GM12878 (cell line): ENCODE results near the gene CREB5. TPM values are rescaled to one million over a fixed set of nuclear protein-coding genes. Genes with fewer than 3 reads are reported as not detected.

Experiments
- ATAC-seq: fragments of 200-7000 bp; cut with Tn5 transposase; 3 replicates; pipeline ENCODE4 v1.9.1; 2020; ENCODE audit warnings: mild to moderate bottlenecking, moderate library complexity
- BruUV-seq: library from RNA; stranded (reverse); fragments of 400-500 nt; replicated peaks from 2 replicates; lab custom pipeline; 2021; lab: Mats Ljungman, UMichigan
- CTCF ChIA-PET: fragments of 300-600 bp; sonication (Branson Sonifier 250); formaldehyde crosslinking; extraction: SDS; loops from one replicate; lab custom pipeline; 2021; ENCODE audit warnings: inconsistent platforms; lab: Yijun Ruan, JAX
- POLR2A ChIA-PET: fragments of 350-600 bp; formaldehyde crosslinking; extraction: SDS; loops from one replicate; lab custom pipeline; 2021; ENCODE audit warnings: inconsistent platforms; lab: Charles Lee
- RAD21 ChIA-PET: fragments of 300-600 bp; sonication (Branson Sonifier 250); formaldehyde crosslinking; loops from one replicate; lab custom pipeline; 2023; ENCODE audit warnings: antibody characterized with exemption; ENCODE audit not compliant: unreplicated experiment; lab: Charles Lee
- SMC1A ChIA-PET: fragments of 300-600 bp; sonication (Branson Sonifier 250); formaldehyde crosslinking; loops from one replicate; lab custom pipeline; 2023; ENCODE audit not compliant: unreplicated experiment, uncharacterized antibody; lab: Charles Lee
- DNase-seq: peaks from one replicate; pipeline ENCODE4 v3.0.0-alpha.2; 2011; ENCODE audit warnings: low read depth, low spot score
- FAIRE-seq: peaks from 3 replicates; lab custom pipeline; 2011; peaks lifted over from hg19 to GRCh38; lab: Jason Lieb, UNC
- H2AFZ ChIP-seq: 2 replicates; pipeline ENCODE4 v1.6.0; 2011; ENCODE audit warnings: low read depth, low read length, control low read depth; ENCODE audit not compliant: control insufficient read depth
- H3K27ac ChIP-seq: 2 replicates; pipeline ENCODE4 v1.5.1; 2011; ENCODE audit warnings: control low read depth; ENCODE audit not compliant: control insufficient read depth, insufficient read depth
- H3K27me3 ChIP-seq, 2 experiments: replicated peaks in 1 of 2; 2 replicates each; pipeline versions ENCODE4 v1.6.0 to v1.6.1; 2011; ENCODE audit warnings: low read length in 1 of 2; ENCODE audit not compliant: control insufficient read depth in 2 of 2, insufficient read depth in 2 of 2
- H3K36me3 ChIP-seq, 2 experiments: 2 replicates each; pipeline ENCODE4 v1.5.1; 2011; ENCODE audit warnings: low read length in 1 of 2; ENCODE audit not compliant: control insufficient read depth in 2 of 2, insufficient read depth in 2 of 2
- H3K4me1 ChIP-seq: 2 replicates; pipeline ENCODE4 v1.6.1; 2011; ENCODE audit warnings: mild to moderate bottlenecking, low read length, moderate library complexity, mixed read lengths; ENCODE audit not compliant: control insufficient read depth, insufficient read depth
- H3K4me2 ChIP-seq: 2 replicates; pipeline ENCODE4 v1.6.0; 2011; ENCODE audit warnings: control low read depth; ENCODE audit not compliant: control insufficient read depth, insufficient read depth
- H3K4me3 ChIP-seq: fragments of 200-600 bp; sonication (generic); 2 replicates; pipeline ENCODE4 v1.5.1; 2016
- H3K79me2 ChIP-seq: 2 replicates; pipeline ENCODE4 v1.6.0; 2011; ENCODE audit warnings: low read length; ENCODE audit not compliant: control insufficient read depth, insufficient read depth
- H3K9ac ChIP-seq: 2 replicates; pipeline ENCODE4 v1.8.0; 2011; ENCODE audit warnings: low read length, control low read depth, mixed read lengths; ENCODE audit not compliant: control insufficient read depth, insufficient read depth
- H3K9me3 ChIP-seq: replicated peaks from 3 replicates; pipeline ENCODE4 v1.5.1; 2011; ENCODE audit warnings: mild to moderate bottlenecking, low read length; ENCODE audit not compliant: control insufficient read depth, insufficient read depth
- H4K20me1 ChIP-seq: 2 replicates; pipeline ENCODE4 v1.6.0; 2011; ENCODE audit not compliant: control insufficient read depth, insufficient read depth
- BRCA1 ChIP-seq: IDR thresholded peaks from 2 replicates; pipeline ENCODE4 v1.6.1; 2011; ENCODE audit warnings: low read depth, low read length, improper control_type of control experiment
- CBFB ChIP-seq: IDR thresholded peaks from 2 replicates; pipeline ENCODE4 v1.6.1; 2016; ENCODE audit warnings: antibody characterized with exemption, low read depth
- CHD2 ChIP-seq: IDR thresholded peaks from 2 replicates; pipeline ENCODE4 v1.6.1; 2011; ENCODE audit warnings: low read depth, low read length, improper control_type of control experiment, borderline replicate concordance
- IKZF1 ChIP-seq: fragments of 450-650 bp; conservative IDR thresholded peaks from 2 replicates; pipeline ENCODE4 v1.6.1; 2017; ENCODE audit warnings: antibody characterized with exemption, mild to moderate bottlenecking
- NR2C2 ChIP-seq: IDR thresholded peaks from 2 replicates; pipeline ENCODE4 v1.6.1; 2011; ENCODE audit warnings: borderline replicate concordance, low read depth; ENCODE audit not compliant: control insufficient read depth, insufficient read length
- SMC3 ChIP-seq: IDR thresholded peaks from 2 replicates; pipeline ENCODE4 v1.6.1; 2011; ENCODE audit warnings: low read length, improper control_type of control experiment, borderline replicate concordance
- SPI1 ChIP-seq: IDR thresholded peaks from 2 replicates; pipeline ENCODE4 v1.6.1; 2011; ENCODE audit warnings: low read depth, mild to moderate bottlenecking, low read length, moderate library complexity, borderline replicate concordance; ENCODE audit not compliant: insufficient read depth
- STAT3 ChIP-seq: IDR thresholded peaks from 2 replicates; pipeline ENCODE4 v1.6.1; 2011; ENCODE audit warnings: low read depth, low read length, improper control_type of control experiment
- WGBS: methylation state at CpG from one replicate; pipeline ENCODE4 v1.1.6; 2016; ENCODE audit warnings: low lambda C conversion rate; ENCODE audit not compliant: insufficient replicate concordance, insufficient coverage; ENCODE audit errors: missing lambda C conversion rate; 5-methylcytosine and 5-hydroxymethylcytosine counted together
- in situ Hi-C: fragments of 300-500 bp; cut with MboI; formaldehyde crosslinking; loops from 9 replicates; pipeline ENCODE4 v1.14.3; 2018; ENCODE audit warnings: mixed read lengths
- intact Hi-C: fragments of 100-400 bp; cut with micrococcal nuclease; formaldehyde crosslinking; loops from one replicate; pipeline ENCODE4 v1.14.2; 2022; ENCODE audit not compliant: unreplicated experiment
- polyA plus RNA-seq, 11 experiments: library from polyadenylated mRNA; depleted of rRNA in 4 of 11; unstranded in 6 of 11; stranded (reverse) in 5 of 11; fragments of >200 nt; fragmentation: Nextera tagmentation in 4 of 11; fragmentation: Illumina TruSeq in 1 of 11; extraction: Ambion mirVana in 4 of 11; extraction: Trizol in 1 of 11; gene quantifications; 1 replicate in 1 of 11; 2 replicates in 10 of 11; pipeline versions ENCODE4 v1.2.1 to v1.2.3, GENCODE V29; 2011 to 2016; ENCODE audit warnings: inconsistent platforms in 2 of 11, missing spikeins in 2 of 11, low read depth in 1 of 11
- total RNA-seq, 4 experiments: library from RNA; depleted of rRNA in 3 of 4; stranded (reverse); fragments of >200 nt in 3 of 4; fragmentation: Illumina TruSeq in 1 of 4; extraction: Trizol in 1 of 4; gene quantifications; 2 replicates each; pipeline versions ENCODE4 v1.2.1 to v1.2.3, GENCODE V29; 2013 to 2021
- TF ChIP-seq, protein P1 (sequence below): IDR thresholded peaks from 2 replicates; pipeline ENCODE4 v1.6.1; 2012; ENCODE audit warnings: low read depth, low read length, improper control_type of control experiment
- TF ChIP-seq, protein P2 (sequence below): fragments of 450-650 bp; IDR thresholded peaks from 2 replicates; pipeline ENCODE4 v1.6.1; 2016; ENCODE audit warnings: mild to moderate bottlenecking

CREB5 gene
- total and polyA plus RNA-seq, 10 of the 15 experiments (the other 5 are each of a cell fraction or from before 2014, with no cell fraction given): 12.9 to 74.1 (median 53.0) TPM

GRCh38 chr7:28618383-28618782 lies 206.1 kb downstream of the CREB5 start:
- RAD21 ChIA-PET: interaction anchor here (0.7 to 9.6 kb wide), 8 partner anchors 9 to 235 kb away, joined by 3 to 130 read pairs (median 6); partner anchors contain the start of gene CREB5

More at GRCh38 chr7:28618383-28618782, 206.1 kb downstream of the CREB5 start:
- Histone ChIP-seq H3K4me3 (no peak overlapping the region), H3K79me2 (no peaks in the 10 kb centered on the region), H2AFZ (no peak overlapping the region), H3K9me3 (no peaks in the 10 kb centered on the region), H3K27me3 (no peaks in the 10 kb centered on the region), H3K4me2 (no peak overlapping the region), H3K27ac (no peak overlapping the region), H3K9ac (no peak overlapping the region), H4K20me1 (no peaks in the 10 kb centered on the region), H3K36me3 (peaks cover 0 to 1% of the 10 kb centered on the region in 2 experiments; a peak in 1 of 4 replicates), H3K4me1 (peaks cover 3% of the 10 kb centered on the region; the same call in 1 of the 2 replicates)
- ChIA-PET POLR2A (interaction anchor here (1.1 to 3.3 kb wide), 6 partner anchors 13 to 140 kb away, joined by 3 to 21 read pairs (median 4); no protein-coding TSS in a partner anchor), SMC1A (interaction anchor here (0.7 to 7.8 kb wide), 17 partner anchors 8 to 666 kb away, joined by 3 to 151 read pairs (median 4); partner anchors contain the start of gene CREB5), CTCF (interaction anchor here (0.8 to 3.2 kb wide), 8 partner anchors 8 to 206 kb away, joined by 3 to 16 read pairs (median 3); partner anchors contain the start of gene CREB5)
- ATAC-seq: no peak
- 61% methylated on average over 3 of the region's 3 CpGs for WGBS
- intact Hi-C loops (no loop called here), in situ Hi-C loops (no loop called here)
- no peak for FAIRE-seq
- TF ChIP-seq CBFB (no peak), BRCA1 (no peak), SMC3 (no peak), CHD2 (no peak), STAT3 (no peak), IKZF1 (no peak), NR2C2 (no peak), SPI1 (no peak)
- TF ChIP-seq, protein P1, sequence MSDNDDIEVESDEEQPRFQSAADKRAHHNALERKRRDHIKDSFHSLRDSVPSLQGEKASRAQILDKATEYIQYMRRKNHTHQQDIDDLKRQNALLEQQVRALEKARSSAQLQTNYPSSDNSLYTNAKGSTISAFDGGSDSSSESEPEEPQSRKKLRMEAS: no peak
- TF ChIP-seq, protein P2, sequence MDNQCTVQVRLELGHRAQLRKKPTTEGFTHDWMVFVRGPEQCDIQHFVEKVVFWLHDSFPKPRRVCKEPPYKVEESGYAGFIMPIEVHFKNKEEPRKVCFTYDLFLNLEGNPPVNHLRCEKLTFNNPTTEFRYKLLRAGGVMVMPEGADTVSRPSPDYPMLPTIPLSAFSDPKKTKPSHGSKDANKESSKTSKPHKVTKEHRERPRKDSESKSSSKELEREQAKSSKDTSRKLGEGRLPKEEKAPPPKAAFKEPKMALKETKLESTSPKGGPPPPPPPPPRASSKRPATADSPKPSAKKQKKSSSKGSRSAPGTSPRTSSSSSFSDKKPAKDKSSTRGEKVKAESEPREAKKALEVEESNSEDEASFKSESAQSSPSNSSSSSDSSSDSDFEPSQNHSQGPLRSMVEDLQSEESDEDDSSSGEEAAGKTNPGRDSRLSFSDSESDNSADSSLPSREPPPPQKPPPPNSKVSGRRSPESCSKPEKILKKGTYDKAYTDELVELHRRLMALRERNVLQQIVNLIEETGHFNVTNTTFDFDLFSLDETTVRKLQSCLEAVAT: no peak
- BruUV-seq: no TSS peak
- no peak for DNase-seq
